ENCODE results near the gene CEP112.
A peak's percentile ranks its signal among the peaks of the same experiment; 100 is the strongest.

The CEP112 gene

DNA sequence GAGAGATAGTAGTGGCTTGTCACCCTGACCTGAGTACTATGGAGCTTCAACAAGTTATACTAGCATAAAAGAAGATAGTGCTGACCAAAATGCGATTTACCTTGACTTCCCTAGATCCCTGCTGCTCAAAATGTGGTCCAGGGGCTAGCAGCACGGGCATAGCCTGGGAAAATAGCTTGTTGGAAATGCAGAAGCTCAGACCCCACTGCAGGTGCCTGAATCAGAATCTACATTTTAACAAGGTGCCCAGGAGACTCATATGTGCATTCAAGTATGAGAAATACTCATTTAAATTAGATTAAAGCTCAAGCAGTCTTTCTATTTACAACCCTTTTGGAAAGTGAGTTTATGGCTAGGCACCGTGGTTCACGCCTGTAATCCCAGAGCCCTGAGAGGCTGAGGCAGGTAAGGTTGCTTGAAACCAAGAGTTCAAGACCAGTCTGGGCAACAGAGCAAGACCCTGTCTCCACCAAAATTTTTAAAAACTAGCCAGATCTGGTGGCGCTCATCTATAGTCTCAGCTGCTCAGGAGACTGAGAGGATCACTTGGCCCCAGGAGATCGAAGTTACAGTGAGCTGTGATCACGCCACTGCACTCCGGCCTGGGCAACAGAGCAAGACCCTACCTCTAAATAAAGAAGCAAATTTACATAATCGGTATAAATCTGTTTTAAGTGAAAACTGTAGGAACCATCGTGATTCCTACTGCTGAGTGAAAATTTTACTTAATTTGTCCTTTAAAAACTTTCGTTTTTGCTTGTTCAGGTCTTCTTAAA, 30.0 kb upstream of the CEP112 start:
- DNase-seq: no peak

DNA sequence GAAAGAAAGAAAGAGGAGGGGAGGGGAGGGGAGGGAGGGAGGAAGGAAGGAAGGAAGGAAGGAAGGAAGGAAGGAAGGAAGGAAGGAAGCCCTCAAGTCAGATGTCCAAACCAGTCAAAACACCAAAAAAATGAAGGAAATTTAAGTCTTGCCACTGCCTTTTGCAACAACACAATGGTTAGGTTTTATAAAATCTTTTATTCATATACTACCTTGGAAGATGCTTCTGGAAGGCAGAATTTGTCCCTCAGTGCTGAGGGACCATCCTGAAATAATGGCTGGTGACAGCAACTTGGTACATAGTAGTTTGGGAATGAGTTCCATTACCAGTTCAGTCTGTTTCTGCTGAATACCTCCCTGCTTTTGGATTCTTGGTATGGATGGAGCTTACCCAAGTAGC, 29.4 kb upstream of the CEP112 start:
- no peak for DNase-seq
- no peak for TF ChIP-seq GATA1 (IDR thresholded peaks at IDR 0.05; ENCODE audit: low read depth, low read length)
- TF ChIP-seq POLR2A (IDR thresholded peaks at IDR 0.05; ENCODE audit: low read length): no peak

More for the DNA sequence above, 30.0 kb upstream of the CEP112 start:
- TF ChIP-seq GATA1 (IDR thresholded peaks at IDR 0.05; ENCODE audit: low read depth, low read length) (no peak), POLR2A (IDR thresholded peaks at IDR 0.05; ENCODE audit: low read length) (no peak)

DNA sequence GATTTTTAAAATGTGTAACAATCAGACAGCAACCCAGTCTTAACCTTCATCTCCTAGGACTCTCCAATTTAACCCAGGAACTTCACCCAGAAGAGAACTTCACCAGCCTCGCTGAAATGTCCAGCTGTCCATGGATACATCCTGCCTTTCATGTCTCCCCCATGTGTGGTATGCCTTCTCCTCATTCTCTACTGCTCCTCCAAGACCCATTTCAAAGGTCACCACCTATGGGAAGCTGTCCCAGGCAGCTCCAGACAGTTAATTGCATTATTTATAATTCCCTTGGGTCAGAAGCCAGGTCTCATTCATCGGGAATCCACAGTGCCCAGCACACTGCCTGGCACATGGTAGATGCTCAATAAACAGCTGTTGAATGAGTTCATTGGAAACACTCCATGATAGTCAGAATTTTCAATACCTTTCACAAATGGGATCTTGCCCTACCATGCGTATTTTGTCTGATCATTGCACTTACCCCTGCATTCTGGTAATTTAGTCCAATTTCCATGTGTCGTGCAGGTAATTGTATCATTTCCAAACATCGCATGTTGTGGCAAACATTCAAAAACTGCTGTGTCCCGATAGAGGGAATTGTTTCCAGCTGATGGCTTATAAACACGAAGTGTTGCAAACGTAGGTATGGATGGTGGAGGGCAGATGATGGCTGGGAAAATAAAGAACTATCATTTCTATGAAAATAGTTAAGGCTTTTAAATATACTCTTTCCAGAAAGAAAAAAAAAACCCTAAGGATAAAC, 28.3 kb upstream of the CEP112 start:
- no peak for TF ChIP-seq POLR2A (IDR thresholded peaks at IDR 0.05; ENCODE audit: low read length)
- no peak for DNase-seq

- TF ChIP-seq POLR2A (IDR thresholded peaks at IDR 0.05; ENCODE audit: low read length): no peak
- no peak for TF ChIP-seq GATA1 (IDR thresholded peaks at IDR 0.05; ENCODE audit: low read depth, low read length)
- no peak for DNase-seq
These were observed 23.6 kb upstream of the CEP112 start for GRCh38 chr17:66215529-66215911.

GRCh38 chr17:66214884-66215528, 23.1 kb upstream of the CEP112 start:
- TF ChIP-seq POLR2A (IDR thresholded peaks at IDR 0.05; ENCODE audit: low read length): no peak
- DNase-seq: no peak

GRCh38 chr17:66211047-66211810, 19.3 kb upstream of the CEP112 start:
- TF ChIP-seq POLR2A (IDR thresholded peaks at IDR 0.05; ENCODE audit: low read length): no peak
- TF ChIP-seq GATA1 (IDR thresholded peaks at IDR 0.05; ENCODE audit: low read depth, low read length): no peak
- no peak for DNase-seq

- no peak for DNase-seq
- no peak for TF ChIP-seq POLR2A (IDR thresholded peaks at IDR 0.05; ENCODE audit: low read length)
- no peak for TF ChIP-seq GATA1 (IDR thresholded peaks at IDR 0.05; ENCODE audit: low read depth, low read length)
These were observed 18.3 kb upstream of the CEP112 start for GRCh38 chr17:66210208-66210574.

- DNase-seq: no peak
- TF ChIP-seq POLR2A (IDR thresholded peaks at IDR 0.05; ENCODE audit: low read length) (no peak), GATA1 (IDR thresholded peaks at IDR 0.05; ENCODE audit: low read depth, low read length) (no peak)
These were observed 16.0 kb upstream of the CEP112 start for GRCh38 chr17:66207936-66208335.

- TF ChIP-seq GATA1 (IDR thresholded peaks at IDR 0.05; ENCODE audit: low read depth, low read length): no peak
- TF ChIP-seq POLR2A (IDR thresholded peaks at IDR 0.05; ENCODE audit: low read length): no peak
- no peak for DNase-seq
These were observed 11.5 kb upstream of the CEP112 start for GRCh38 chr17:66203274-66204015.

GRCh38 chr17:66200685-66201092, 8.8 kb upstream of the CEP112 start:
- peak; percentile 61 to 63 for DNase-seq
- TF ChIP-seq GATA1 (IDR thresholded peaks at IDR 0.05; ENCODE audit: low read depth, low read length) (no peak), POLR2A (IDR thresholded peaks at IDR 0.05; ENCODE audit: low read length) (no peak)

DNA sequence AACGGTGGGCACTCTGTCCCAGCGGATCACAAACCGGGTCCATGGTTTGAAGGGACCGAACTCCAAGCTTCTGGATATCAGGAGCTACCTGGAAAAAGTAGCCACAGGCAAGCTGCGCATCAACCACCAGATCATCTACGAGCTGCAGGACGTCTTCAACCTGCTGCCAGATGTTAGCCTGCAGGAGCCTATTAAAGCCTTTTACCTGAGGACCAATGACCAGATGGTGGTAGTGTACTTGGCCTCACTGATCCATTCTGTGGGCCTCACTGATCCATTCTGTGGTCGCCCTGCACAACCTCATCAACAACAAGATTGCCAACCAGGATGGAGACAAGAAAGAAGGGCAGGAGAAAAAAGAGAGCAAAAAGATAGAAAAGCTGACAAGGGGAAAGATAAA, 6.3 kb upstream of the CEP112 start:
- DNase-seq: no peak
- TF ChIP-seq GATA1 (IDR thresholded peaks at IDR 0.05; ENCODE audit: low read depth, low read length) (no peak), POLR2A (IDR thresholded peaks at IDR 0.05; ENCODE audit: low read length) (no peak)

DNA sequence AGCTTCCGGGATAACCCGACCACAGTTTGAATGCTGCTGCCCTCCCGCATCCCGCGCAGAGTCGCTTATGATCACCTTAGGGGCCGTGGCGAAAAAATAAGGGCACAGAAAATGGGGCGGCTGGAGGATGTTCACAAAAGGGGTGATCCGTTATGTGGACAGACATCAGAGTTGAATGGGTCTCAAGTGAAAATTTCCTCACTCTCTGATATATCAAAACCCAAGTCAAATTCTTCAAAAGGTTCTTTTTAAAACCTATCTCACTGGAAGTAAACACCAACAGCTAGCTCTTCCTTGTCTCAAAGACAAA, 400 bp upstream of the CEP112 start:
- DNase-seq: no peak
- TF ChIP-seq GATA1 (IDR thresholded peaks at IDR 0.05; ENCODE audit: low read depth, low read length) (no peak), POLR2A (IDR thresholded peaks at IDR 0.05; ENCODE audit: low read length) (no peak)

DNA sequence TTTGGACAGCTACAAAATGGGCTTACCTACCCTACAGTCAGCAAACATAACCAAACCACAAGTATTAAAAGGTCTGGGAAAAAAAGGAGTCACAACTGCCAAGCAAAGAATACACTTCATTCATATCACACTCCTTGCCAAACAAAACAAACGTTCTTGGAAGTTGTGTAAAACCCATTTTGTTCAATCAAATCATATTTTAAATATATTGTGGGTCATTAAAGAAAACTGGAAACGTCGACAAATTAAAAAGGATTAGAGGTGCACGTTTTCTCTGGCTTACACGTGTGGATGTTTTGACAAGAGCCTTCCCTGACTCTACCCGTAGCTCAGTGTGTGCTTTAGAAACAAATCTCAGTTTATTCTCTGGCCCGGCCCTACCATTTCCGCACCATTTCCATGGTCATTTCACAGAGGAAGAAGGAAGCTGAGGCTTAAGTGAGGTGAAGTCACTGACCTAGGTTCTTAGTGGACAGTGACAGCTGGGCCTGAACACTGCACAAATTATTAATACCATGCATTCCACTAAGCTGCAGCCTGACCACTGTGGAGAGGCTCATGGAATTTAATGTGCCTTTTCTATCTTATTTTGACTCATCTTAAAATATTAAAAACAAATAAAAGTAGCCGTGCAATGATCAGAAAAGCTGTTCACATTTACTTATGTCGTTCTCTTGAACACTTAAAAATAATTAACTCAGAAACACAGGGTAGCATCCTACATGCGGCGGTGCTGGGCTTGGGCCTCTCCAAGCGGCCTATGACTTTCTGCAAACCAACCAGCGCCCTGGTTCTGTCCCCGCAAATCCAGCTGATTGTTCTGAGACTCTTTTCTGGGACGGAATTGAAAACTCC, 968 bp downstream of the CEP112 start:
- TF ChIP-seq POLR2A (IDR thresholded peaks at IDR 0.05; ENCODE audit: low read length) (no peak), GATA1 (IDR thresholded peaks at IDR 0.05; ENCODE audit: low read depth, low read length) (no peak)
- DNase-seq: no peak

Data from erythroblast (primary cell).